T-helper 2 cell treated with Interferon-gamma antibody and Interleukin-4, amounts not matched to agents 100 ng/mL and 5 ng/mL, for 36 hours (primary cell): ENCODE measurements around the gene ZNF565. TPM values are rescaled to one million over a fixed set of nuclear protein-coding genes. Genes with fewer than 3 reads are reported as not detected.
"Not testable (repeated sequence)": the region's sequence is repeated elsewhere in the genome, so short reads cannot be mapped to it uniquely, and the experiment has no call there.

ENCODE experiments used
- intact Hi-C: fragments of 100-400 bp; cut with micrococcal nuclease; formaldehyde crosslinking; loops from one replicate; pipeline ENCODE4 v1.15.1; 2023
- total RNA-seq: library from RNA; stranded (reverse); gene quantifications from 2 replicates; pipeline ENCODE4 v1.2.3, GENCODE V29; 2022

ZNF565 gene
- 2.0 and 3.0 TPM in 2 replicates for total RNA-seq

DNA sequence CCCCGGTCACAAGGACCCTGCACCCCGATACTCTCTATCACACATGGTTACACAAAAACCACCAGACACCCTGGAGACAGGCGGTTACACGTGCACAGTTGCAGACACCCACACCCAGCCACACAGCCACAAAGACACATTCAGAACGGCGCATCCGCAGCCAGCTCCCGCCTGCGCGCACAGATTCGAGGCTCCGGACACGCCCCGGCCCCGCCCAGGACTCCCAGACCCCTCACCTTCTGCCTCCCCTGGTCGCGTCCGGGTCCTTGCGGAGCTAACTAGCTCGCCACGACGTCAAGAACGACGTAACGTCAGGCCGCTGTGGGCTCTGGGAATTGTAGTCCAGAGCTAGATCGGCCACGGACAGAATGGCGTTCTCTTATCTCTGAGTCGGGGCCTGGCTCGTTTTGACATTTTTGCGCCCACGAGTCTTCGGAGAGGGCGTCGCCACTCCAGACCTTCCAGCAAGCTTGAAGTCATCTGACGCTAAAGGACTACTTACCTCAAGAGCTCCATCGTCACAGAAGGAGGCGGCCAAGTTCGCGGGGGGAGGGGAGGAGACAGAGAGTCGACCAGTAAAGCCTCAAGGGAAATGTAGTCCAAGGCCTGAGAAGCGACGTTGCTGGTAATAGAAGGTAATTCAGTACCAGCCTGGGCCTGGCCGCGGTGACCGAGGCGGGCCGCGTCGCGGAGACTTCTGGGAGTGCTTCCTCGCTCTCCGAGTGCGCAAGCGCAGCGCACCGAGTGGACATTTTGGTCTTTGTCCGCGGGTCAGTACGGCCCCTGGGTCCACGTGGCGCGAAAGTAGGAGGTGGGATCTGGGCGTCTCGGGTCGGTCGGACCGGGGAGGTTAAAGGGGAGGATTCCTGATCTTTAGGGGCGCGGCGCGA is at the start of gene ZNF565, which contains the start of gene ZNF146:
Gene ZNF565, minus strand, starts transcription at position 280 of the 890 bp plus-strand sequence. CDS start 12,680 bp downstream, outside the sequence.
Gene ZNF146, plus strand, starts transcription at position 721 of the 890 bp plus-strand sequence. CDS start 21,335 bp downstream, outside the sequence.
- intact Hi-C loops = loop anchor here (1.0 to 10.0 kb wide), 13 partner anchors 74 to 1253 kb away; partner anchors contain the start of genes CAPNS1, TBCB, THAP8 and WDR62

- intact Hi-C loops = no loop called here
These were observed 44.7 kb upstream of the ZNF565 start for GRCh38 chr19:36259211-36259610.

DNA sequence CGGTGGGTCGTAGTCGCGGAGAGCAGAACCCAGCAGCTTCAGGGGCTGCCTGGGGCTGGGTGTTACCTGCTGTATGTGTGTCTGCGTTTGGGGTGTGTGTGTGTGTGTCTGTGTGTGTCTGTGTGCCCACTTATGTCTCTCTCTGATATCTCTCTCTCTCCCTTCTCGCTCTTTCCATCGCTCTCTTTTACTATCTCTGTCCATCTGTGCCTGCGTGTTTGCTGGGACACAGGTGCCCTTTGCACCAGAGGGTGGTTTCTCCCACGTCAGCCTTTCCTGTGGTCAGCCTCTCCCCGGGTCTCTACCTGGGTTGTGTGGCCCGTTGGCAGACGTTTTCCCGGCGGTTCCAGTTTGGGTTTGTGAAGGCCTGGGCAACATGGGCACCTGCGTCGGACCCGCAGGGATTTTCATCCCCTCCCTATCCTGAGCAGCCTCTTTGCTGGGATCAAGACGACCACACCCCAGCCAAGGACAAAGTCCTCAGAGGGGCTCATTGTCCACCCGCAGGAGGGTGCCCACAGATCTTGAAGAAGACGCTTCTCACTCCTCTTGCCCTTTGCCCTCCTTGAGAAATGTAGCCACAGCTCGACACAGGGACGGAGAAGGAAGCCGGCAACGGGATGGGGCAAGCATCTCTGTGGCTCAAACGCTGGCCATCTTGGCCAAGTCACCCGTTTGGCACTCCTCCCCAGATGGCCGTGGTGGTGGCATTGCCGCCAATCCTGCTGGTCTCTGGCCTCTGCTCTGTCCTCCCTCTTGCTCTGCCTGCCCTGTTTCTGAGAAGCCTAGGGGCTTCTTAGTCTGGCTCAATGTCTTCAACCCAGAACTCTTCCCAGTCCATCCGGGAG is 43.8 kb upstream of the ZNF565 start:
- intact Hi-C loops = no loop called here

DNA sequence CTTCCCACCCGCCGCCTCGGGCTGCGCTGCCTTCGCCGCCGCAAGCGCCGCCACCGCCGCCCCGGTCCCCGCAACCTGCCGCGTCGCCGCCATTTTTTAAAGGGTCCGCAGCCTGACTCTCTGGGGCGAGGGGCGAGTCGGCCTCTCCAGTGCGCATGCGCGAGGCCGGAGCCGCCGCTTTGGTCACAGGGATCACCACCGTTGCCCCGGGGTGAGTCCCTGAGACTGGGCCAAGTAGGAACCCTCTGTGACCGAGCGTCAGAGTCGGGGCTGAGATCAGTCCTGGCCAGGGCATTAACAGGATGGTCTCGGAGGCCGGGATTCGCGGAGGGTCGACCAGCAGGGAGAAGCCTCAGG is 43.0 kb upstream of the ZNF565 start:
- intact Hi-C loops = no loop called here

DNA sequence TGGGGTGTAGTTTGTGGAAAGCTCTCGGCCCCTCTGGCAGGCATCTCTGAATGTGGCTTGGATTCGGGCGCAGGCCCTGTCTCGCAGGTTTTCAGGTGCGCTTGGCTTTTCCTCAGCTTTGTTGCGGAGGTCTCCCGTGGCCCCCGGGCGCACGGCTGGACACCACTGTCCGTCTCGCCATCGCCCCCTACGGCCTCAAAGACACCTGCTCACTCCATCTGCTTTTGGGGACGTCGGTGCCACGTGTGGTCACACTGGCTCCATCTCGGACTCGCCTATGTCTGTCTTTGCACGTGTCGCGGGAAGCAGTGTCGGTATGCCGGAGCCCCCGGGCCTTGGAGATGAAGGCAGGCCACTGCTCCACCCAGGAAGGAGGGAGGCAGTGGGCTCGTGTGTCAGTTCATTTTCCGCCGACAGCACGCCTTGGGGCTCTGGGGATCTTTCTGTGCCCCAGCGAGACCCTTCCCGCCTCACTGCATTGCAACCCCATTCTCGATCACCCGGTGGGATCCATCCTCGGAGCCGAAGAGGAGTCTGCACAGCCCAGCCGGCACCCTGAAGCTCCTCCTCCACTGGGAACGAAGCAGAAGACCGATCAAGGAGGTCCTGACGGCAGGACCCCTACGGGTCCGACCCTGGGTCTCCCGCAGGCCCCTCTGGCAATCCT is 42.5 kb upstream of the ZNF565 start:
- intact Hi-C loops = no loop called here

DNA sequence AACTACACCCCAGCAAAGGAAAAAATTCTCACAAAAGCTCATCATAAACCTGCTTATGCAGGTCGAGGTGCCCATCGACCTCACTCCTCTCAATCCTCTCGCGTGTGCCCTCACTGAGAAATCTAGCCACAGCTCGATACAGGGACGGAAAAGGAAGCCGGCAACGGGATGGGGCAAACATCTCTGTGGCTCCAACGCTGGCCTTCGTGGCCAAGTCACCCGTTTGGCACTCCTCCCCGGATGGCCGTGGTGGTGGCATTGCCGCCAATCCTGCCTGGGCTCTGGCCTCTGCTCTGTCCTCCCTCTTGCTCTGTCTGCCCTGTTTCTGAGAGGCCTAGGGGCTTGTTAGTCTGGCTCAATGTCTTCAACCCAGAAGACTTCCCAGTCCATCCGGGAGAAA is 41.6 kb upstream of the ZNF565 start:
- intact Hi-C loops = no loop called here

DNA sequence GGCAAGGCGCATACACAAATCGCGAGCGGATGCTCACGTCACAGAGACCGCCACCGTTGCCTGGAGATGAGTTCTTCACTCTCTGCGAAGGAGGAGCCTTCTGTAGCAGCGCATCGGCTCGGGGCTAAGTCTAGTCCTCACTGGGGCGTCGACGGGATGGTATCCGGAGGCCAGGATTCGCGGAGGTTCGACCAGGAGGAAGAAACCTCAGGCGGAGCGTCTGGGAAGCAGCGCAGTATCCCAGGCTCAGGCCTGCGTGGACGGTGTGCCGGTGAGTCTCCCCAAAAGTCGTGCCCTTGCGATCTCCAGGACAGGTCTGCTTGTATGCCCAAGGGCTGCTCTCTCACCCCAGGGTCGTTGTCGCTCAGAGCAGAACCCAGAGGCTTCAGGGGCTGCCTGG is 40.9 kb upstream of the ZNF565 start:
- intact Hi-C loops = no loop called here

GRCh38 chr19:36254848-36255247 is 40.4 kb upstream of the ZNF565 start:
- intact Hi-C loops = no loop called here

- intact Hi-C loops = no loop called here
These were observed 37.6 kb upstream of the ZNF565 start for GRCh38 chr19:36252047-36252446.

DNA sequence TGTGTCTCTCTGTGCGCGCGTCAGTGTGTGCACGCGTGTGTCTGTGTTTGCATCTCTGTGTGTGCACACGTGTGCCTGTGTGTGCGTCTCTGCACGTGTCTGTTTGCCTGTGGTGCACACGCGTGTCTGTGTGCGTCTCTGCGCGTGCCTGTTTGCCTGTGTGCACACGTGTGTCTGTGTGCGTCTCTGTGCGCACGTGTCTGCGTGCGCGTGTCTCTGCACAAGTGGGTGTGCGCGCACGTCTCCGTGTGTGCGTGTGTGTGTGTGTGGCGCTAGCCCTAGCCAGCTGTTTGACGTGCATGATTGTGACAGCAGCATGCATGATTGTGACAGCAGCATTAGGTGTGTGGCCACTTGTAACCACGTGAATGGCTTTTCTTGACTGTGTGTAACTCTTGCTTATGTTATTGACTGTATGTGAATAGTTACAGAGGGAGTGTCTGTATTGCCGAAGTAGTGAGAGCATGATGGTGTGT is 31.6 kb upstream of the ZNF565 start:
- intact Hi-C loops = no loop called here

- intact Hi-C loops = no loop called here
These were observed 30.9 kb upstream of the ZNF565 start for GRCh38 chr19:36245210-36246005.

GRCh38 chr19:36244066-36244465 is 29.6 kb upstream of the ZNF565 start:
- intact Hi-C loops = no loop called here

- intact Hi-C loops = no loop called here
These were observed 22.5 kb upstream of the ZNF565 start for GRCh38 chr19:36236946-36237310.

DNA sequence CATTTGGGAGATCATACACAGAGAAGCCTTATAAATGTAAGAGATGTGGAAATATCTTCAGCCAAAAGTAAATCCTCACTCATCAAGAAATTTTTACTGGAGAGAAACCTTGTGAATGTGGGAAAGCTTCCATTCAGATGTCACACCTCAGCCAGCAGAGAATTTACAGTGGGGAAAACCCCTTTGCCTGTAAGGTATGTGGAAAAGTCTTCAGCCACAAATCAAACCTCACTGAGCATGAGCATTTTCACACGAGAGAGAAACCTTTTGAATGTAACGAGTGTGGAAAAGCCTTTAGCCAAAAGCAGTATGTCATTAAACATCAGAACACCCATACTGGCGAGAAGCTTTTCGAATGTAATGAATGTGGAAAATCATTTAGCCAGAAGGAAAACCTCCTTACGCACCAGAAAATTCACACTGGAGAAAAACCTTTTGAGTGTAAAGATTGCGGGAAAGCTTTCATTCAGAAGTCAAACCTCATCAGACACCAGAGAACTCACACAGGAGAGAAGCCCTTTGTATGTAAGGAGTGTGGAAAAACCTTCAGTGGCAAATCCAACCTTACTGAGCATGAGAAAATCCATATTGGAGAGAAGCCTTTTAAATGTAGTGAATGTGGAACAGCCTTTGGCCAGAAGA is 22.0 kb upstream of the ZNF565 start:
- intact Hi-C loops = no loop called here

GRCh38 chr19:36233626-36234025 is 19.2 kb upstream of the ZNF565 start:
- intact Hi-C loops = not testable (repeated sequence)

DNA sequence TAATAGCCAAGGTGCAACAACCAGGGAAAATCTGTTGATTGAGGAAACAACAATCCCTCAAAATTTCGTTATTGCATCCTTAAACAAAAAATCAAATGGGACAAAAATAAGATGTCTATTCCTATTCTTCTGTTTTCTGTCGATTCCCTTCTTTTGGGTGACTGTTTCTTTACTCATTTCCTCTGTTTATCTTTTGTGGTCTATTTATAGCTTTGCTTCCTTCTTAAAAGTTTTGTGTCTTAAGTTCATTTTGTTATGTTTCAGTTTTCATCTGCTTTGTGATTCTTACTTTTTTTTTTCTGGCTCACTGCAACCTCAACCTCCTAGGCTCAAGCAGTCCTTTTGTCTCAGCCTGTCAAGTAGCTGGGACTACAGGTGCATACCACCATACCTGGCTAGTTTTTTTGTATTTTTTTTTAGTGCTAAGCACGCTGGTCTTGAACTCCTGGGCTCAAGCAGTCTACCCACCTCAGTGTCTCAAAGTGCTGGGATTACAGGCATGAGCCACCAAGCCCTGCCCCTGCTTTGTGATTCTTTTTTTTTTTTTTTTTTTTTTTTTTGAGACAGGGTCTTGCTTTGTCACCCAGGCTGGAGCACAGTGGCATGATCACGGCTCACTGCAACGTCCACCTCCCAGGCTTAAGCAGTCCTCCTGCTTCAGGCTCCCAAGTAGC is 10.9 kb upstream of the ZNF565 start:
- intact Hi-C loops = no loop called here

- intact Hi-C loops = no loop called here
These were observed 8.0 kb upstream of the ZNF565 start for GRCh38 chr19:36222503-36222902.

DNA sequence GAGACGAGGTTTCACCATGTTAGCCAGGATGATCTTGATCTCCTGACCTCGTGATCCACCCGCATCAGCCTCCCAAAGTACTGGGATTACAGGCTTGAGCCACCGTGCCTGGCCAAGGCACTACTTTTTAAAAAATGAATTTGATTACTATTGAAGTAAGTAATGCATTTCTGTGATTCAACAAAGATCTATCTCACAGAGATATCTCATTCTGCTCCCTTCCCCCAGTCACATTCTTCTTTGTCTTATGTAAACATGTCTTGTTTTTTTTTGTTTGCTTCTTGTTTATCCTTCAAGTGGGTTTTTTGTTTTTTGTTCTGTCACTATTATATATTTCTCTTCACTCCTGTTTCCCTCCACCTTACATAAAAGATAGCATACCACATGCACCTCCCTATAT is 7.0 kb upstream of the ZNF565 start:
- intact Hi-C loops = no loop called here
